ENCODE data around the gene KCNK15. TPM values are rescaled to one million over a fixed set of nuclear protein-coding genes. Genes with fewer than 3 reads are reported as not detected.

The KCNK15 gene
- total and polyA plus RNA-seq, 9 of the 15 experiments (the other 6 are each of a cell fraction or from before 2014, with no cell fraction given): 0.03 to 0.30 (median 0.17) TPM; not detected in 5

DNA sequence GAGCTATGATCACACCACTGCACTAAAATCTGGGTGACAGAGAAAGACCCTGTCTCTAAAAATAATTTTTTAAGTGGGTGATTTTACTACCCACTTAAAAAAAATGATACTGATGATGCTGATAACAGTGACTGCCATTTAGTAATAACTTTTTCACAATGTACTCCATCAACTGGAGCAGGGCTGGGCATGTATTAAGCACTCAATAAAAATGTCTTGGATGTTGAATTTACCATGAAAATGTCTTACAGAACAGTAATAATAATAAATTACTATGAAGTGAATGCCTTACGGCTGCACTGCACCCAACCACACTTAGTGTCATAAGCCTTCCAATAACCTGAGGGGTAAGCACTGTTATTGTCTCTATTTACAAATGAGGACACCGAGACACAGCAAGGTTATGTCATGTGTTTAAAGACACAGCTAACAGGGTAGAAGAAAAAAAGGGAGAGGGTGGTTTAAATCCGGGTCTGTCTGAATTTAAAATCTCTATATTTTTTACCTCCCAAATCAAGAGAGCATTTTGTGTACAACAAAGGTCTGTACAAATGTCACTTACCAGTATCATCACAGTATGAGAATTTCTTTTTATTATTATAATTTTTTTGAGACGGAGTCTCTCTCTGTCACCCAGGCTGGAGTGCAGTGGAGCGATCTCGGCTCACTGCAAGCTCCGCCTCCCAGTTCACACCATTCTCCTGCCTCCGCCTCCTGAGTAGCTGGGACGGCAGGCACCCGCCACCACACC, 43.2 kb downstream of the KCNK15 start:
- H3K4me2 ChIP-seq (ENCODE audit: insufficient read depth, low read length): no peak overlapping the region
- BruUV-seq (replicated peaks): no TSS peak
- H2AFZ ChIP-seq (ENCODE audit: low read depth, low read length): no peak overlapping the region
- H3K9ac ChIP-seq (ENCODE audit: insufficient read depth in 1 of 2, low read depth in 2 of 2, low read length in 2 of 2): no peak overlapping the region
- DNase-seq (ENCODE audit: extremely low read depth in 1 of 4, low spot score in 3 of 4) (no peak), FAIRE-seq (no peak), ATAC-seq (no peak)
- H3K79me2 ChIP-seq (ENCODE audit: control insufficient read depth, insufficient read depth, low read length): no peaks in the 10 kb centered on the region
- no peak overlapping the region for H3K27ac ChIP-seq (ENCODE audit: extremely low read depth, low read depth, low read length)
- H3K9me3 ChIP-seq (replicated peaks; ENCODE audit: control insufficient read depth, insufficient read depth, low read depth, low read length): no peaks in the 10 kb centered on the region
- no peaks in the 10 kb centered on the region for H3K4me1 ChIP-seq (replicated peaks in 1 of 2; ENCODE audit: control insufficient read depth in 2 of 2, insufficient read depth in 2 of 2, low read length in 2 of 2)
- H3K27me3 ChIP-seq (ENCODE audit: control insufficient read depth in 2 of 2, insufficient read depth in 2 of 2, low read length in 2 of 2): peaks cover 21 to 42% of the 10 kb centered on the region in 2 experiments
- CTCF ChIA-PET (ENCODE audit: low intra/inter-chr PET ratio): no interaction called here
- TF ChIP-seq, protein P1, sequence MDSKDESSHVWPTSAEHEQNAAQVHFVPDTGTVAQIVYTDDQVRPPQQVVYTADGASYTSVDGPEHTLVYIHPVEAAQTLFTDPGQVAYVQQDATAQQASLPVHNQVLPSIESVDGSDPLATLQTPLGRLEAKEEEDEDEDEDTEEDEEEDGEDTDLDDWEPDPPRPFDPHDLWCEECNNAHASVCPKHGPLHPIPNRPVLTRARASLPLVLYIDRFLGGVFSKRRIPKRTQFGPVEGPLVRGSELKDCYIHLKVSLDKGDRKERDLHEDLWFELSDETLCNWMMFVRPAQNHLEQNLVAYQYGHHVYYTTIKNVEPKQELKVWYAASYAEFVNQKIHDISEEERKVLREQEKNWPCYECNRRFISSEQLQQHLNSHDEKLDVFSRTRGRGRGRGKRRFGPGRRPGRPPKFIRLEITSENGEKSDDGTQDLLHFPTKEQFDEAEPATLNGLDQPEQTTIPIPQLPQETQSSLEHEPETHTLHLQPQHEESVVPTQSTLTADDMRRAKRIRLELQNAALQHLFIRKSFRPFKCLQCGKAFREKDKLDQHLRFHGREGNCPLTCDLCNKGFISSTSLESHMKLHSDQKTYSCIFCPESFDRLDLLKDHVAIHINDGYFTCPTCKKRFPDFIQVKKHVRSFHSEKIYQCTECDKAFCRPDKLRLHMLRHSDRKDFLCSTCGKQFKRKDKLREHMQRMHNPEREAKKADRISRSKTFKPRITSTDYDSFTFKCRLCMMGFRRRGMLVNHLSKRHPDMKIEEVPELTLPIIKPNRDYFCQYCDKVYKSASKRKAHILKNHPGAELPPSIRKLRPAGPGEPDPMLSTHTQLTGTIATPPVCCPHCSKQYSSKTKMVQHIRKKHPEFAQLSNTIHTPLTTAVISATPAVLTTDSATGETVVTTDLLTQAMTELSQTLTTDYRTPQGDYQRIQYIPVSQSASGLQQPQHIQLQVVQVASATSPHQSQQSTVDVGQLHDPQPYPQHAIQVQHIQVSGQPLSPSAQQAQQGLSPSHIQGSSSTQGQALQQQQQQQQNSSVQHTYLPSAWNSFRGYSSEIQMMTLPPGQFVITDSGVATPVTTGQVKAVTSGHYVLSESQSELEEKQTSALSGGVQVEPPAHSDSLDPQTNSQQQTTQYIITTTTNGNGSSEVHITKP (IDR thresholded peaks at IDR 0.05; ENCODE audit: partially characterized antibody): peak; percentile 87
- TF ChIP-seq SRF (CRISPR knock-in tag; IDR thresholded peaks at IDR 0.05): no peak
- POLR2A ChIA-PET: interaction anchor here (0.5 to 0.9 kb wide), 2 partner anchors 12 to 1408 kb away, joined by 3 read pairs; no protein-coding TSS in a partner anchor
- H3K4me3 ChIP-seq: no peak overlapping the region
- 9% methylated on average over 10 of the region's 10 CpGs for WGBS (ENCODE audit: insufficient coverage, low coverage, missing lambda C conversion rate)
- no peaks in the 10 kb centered on the region for H3K36me3 ChIP-seq (ENCODE audit: control insufficient read depth, insufficient read depth, low read length)
- H4K20me1 ChIP-seq (replicated peaks; ENCODE audit: control insufficient read depth, insufficient read depth, low read length): no peaks in the 10 kb centered on the region; the same call in 1 of the 2 replicates
- intact Hi-C loops (cut with micrococcal nuclease) (no loop called here), in situ Hi-C loops (cut with MboI) (no loop called here)
- no peaks in the 10 kb centered on the region for H3K9me1 ChIP-seq (ENCODE audit: control insufficient read depth, insufficient read depth, low read length)
